NT2/D1 (cell line): Measurements from ENCODE around the gene BRINP2.

Experiments
- DNase-seq: peaks from one replicate; pipeline ENCODE4 v3.0.0-alpha.2; 2011; ENCODE audit warnings: low read depth, low spot score
- H3K27me3 ChIP-seq: 2 replicates; pipeline ENCODE4 v1.6.0; 2011; ENCODE audit warnings: mild to moderate bottlenecking; ENCODE audit not compliant: insufficient read length, insufficient read depth
- H3K36me3 ChIP-seq: 2 replicates; pipeline ENCODE4 v1.6.1; 2011; ENCODE audit warnings: mild to moderate bottlenecking, low read length, mixed read lengths; ENCODE audit not compliant: insufficient read depth, insufficient read length
- H3K4me1 ChIP-seq: 2 replicates; pipeline ENCODE4 v1.5.1; 2011; ENCODE audit not compliant: insufficient read depth, insufficient read length
- H3K4me3 ChIP-seq: 2 replicates; pipeline ENCODE4 v1.5.1; 2011; ENCODE audit warnings: low read depth; ENCODE audit not compliant: insufficient read length
- H3K9ac ChIP-seq: 2 replicates; pipeline ENCODE4 v1.6.0; 2011; ENCODE audit warnings: low read depth; ENCODE audit not compliant: insufficient read length
- H3K9me3 ChIP-seq: 2 replicates; pipeline ENCODE4 v1.5.1; 2011; ENCODE audit warnings: mild to moderate bottlenecking, low read length; ENCODE audit not compliant: insufficient read depth
- SUZ12 ChIP-seq: IDR thresholded peaks from 2 replicates; pipeline ENCODE4 v1.6.1; 2011; ENCODE audit not compliant: insufficient read length, insufficient read depth; ENCODE audit errors: extremely low read depth
- YY1 ChIP-seq: IDR thresholded peaks from 2 replicates; pipeline ENCODE4 v1.6.1; 2011; ENCODE audit not compliant: insufficient read length, insufficient read depth
- ZNF274 ChIP-seq: IDR thresholded peaks from 2 replicates; pipeline ENCODE4 v1.6.1; 2011; ENCODE audit warnings: mild to moderate bottlenecking, low read depth, low read length

BRINP2 gene

DNA sequence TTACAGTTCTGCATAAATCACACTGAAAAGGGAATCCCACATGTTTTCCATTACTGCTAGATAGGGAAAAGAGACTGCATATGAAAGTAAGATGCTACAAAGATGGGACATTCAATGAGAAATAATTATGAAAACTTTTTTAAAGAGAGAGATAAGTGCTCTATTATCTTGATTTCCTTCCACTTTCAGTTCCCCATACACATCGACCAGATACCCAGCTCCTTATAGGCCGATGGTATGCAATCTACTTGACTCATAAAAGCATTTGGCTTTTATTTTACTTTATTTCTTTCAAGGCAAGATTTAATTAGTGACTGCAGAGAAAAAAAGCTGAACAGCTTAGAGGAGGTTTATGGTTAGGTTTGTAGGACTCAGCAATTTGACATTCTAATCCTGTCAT lies 13.1 kb downstream of the BRINP2 start:
- Histone ChIP-seq H3K9me3 (peaks cover 19% of the 10 kb centered on the region), H3K27me3 (peaks cover 27% of the 10 kb centered on the region), H3K4me3 (no peak overlapping the region), H3K4me1 (peaks cover 3% of the 10 kb centered on the region), H3K36me3 (no peaks in the 10 kb centered on the region), H3K9ac (no peak overlapping the region)
- TF ChIP-seq YY1 (no peak), SUZ12 (no peak), ZNF274 (no peak)
- no peak for DNase-seq

DNA sequence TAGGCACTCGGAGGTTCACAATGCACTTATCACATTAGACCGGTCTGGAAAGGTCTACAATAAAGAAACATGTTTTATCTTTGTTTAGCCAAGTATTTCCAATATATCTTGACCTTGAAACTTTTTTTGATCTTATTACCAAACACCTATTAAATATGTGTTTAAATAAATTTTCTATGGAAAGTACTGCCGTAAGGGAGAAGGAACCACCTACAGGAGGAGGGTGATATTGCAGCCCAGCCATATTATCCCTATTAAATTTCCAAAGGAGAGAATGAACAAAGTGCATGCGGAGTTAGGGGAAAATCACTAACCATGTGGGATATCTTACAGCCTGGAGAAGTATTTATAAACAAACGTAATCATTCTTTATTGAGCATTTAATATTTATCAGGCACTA lies 14.5 kb downstream of the BRINP2 start:
- Histone ChIP-seq H3K9ac (no peak overlapping the region), H3K27me3 (peaks cover 14% of the 10 kb centered on the region), H3K9me3 (peaks cover 19% of the 10 kb centered on the region), H3K4me1 (peaks cover 3% of the 10 kb centered on the region), H3K4me3 (no peak overlapping the region), H3K36me3 (no peaks in the 10 kb centered on the region)
- TF ChIP-seq YY1 (no peak), SUZ12 (no peak), ZNF274 (no peak)
- no peak for DNase-seq

GRCh38 chr1:177186639-177187038 lies 15.9 kb downstream of the BRINP2 start:
- Histone ChIP-seq H3K9me3 (peaks cover 19% of the 10 kb centered on the region), H3K9ac (no peak overlapping the region), H3K4me3 (no peak overlapping the region), H3K4me1 (peaks cover 3% of the 10 kb centered on the region), H3K27me3 (no peaks in the 10 kb centered on the region), H3K36me3 (no peaks in the 10 kb centered on the region)
- no peak for DNase-seq
- no peak for TF ChIP-seq YY1
- TF ChIP-seq SUZ12, result no peak
- no peak for TF ChIP-seq ZNF274

DNA sequence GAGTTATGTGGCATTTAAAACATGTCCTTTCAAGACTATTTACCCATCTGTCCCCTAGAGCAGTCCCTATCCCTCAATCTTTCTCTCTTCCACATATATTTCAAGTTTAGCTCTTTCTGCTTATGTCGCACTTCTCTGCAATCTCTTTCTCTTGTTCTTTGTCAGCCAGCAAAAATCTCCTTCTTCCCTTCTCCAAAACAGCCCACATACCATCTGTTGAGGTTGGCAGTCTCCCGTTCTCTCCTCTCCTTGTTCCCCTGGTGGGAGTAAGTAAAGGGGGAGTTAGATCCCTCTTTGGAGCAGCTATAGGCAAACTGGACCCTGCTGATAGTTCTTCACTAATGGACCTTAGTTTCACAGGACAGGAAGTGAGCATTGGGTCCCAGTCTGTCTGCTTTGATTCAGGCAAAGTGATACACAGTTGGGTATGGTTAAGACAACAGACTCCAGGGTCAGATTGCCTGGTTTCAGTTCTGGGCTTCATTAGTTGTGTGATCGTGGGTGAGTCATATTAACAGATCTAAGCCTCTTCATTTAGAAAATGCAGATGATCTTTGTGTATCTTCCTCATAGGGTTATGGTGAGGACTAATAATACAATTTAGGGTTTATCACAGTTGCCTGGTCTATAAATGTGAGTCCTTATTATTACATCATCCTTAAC lies 19.7 kb downstream of the BRINP2 start:
- H3K36me3 ChIP-seq, result no peaks in the 10 kb centered on the region
- no peak overlapping the region for H3K4me3 ChIP-seq
- H3K9ac ChIP-seq, result no peak overlapping the region
- peaks cover 11% of the 10 kb centered on the region for H3K9me3 ChIP-seq
- no peaks in the 10 kb centered on the region for H3K4me1 ChIP-seq
- DNase-seq, result no peak
- TF ChIP-seq SUZ12 (no peak), YY1 (no peak), ZNF274 (no peak)
- H3K27me3 ChIP-seq, result no peaks in the 10 kb centered on the region

GRCh38 chr1:177198243-177198642 lies 27.5 kb downstream of the BRINP2 start:
- no peaks in the 10 kb centered on the region for H3K9me3 ChIP-seq
- no peak overlapping the region for H3K9ac ChIP-seq
- H3K4me1 ChIP-seq, result no peaks in the 10 kb centered on the region
- no peak for DNase-seq
- no peaks in the 10 kb centered on the region for H3K36me3 ChIP-seq
- no peak for TF ChIP-seq ZNF274
- TF ChIP-seq SUZ12, result no peak
- no peak for TF ChIP-seq YY1
- H3K27me3 ChIP-seq, result no peaks in the 10 kb centered on the region
- H3K4me3 ChIP-seq, result no peak overlapping the region

GRCh38 chr1:177200290-177200689 lies 29.5 kb downstream of the BRINP2 start:
- DNase-seq, result no peak
- no peak overlapping the region for H3K4me3 ChIP-seq
- no peaks in the 10 kb centered on the region for H3K27me3 ChIP-seq
- TF ChIP-seq YY1, result no peak
- no peak for TF ChIP-seq SUZ12
- TF ChIP-seq ZNF274, result no peak
- no peaks in the 10 kb centered on the region for H3K4me1 ChIP-seq
- H3K9ac ChIP-seq, result no peak overlapping the region
- H3K36me3 ChIP-seq, result no peaks in the 10 kb centered on the region
- no peaks in the 10 kb centered on the region for H3K9me3 ChIP-seq

DNA sequence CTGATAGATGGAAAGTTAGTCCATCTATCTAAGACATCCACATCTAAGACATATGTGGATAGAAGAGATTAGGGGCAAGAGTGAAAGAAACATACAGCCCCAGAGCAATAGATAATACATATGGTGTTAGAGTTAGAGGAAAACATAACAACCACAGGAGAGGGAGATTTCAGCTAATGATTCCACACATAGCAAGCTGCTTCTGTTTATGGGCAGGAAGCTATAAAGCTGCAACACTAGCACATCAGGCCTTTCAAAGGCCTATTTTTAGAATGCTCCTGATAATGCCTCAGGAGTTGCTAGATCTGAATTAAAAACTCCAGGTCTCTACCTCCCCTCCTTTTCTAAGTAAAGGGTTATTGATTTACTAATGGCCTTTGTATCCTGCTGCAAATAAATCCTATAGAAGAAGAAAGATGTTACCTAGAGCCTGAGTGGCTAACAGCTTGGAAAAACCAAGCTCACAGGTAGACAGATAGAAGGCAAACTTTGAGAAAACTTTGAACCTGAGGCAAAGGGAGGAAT lies 36.1 kb downstream of the BRINP2 start:
- H3K9ac ChIP-seq, result no peak overlapping the region

More for the DNA sequence above, 36.1 kb downstream of the BRINP2 start:
- TF ChIP-seq ZNF274 (no peak), YY1 (no peak), SUZ12 (no peak)
- no peaks in the 10 kb centered on the region for H3K36me3 ChIP-seq
- no peaks in the 10 kb centered on the region for H3K27me3 ChIP-seq
- no peak for DNase-seq
- no peaks in the 10 kb centered on the region for H3K9me3 ChIP-seq
- peaks cover 4% of the 10 kb centered on the region for H3K4me1 ChIP-seq
- no peak overlapping the region for H3K4me3 ChIP-seq
